Tibial artery (tissue), 4 donors: ENCODE data around the gene TMEM35B.

Experiments used
- DNase-seq, 2 donors: peaks; one replicate each; pipeline ENCODE4 v3.0.0-alpha.2; 2019
- H3K27ac ChIP-seq, 2 donors: fragments of 200-600 bp; sonication (generic) in 1 of 2; 1 replicate in 1 of 2; 2 replicates in 1 of 2; pipeline ENCODE4 v1.5.1; 2018 to 2019; ENCODE audit warnings: mild to moderate bottlenecking in 1 of 2
- H3K27me3 ChIP-seq, 2 donors: fragments of 200-600 bp; sonication (generic) in 1 of 2; one replicate each; pipeline versions ENCODE4 v1.5.1 to v1.6.0; 2016 to 2019
- H3K36me3 ChIP-seq, 3 donors: fragments of 200-600 bp; sonication (generic) in 2 of 3; one replicate each; pipeline ENCODE4 v1.5.1; 2016 to 2019; ENCODE audit warnings: mild to moderate bottlenecking in 2 of 3
- H3K4me1 ChIP-seq, 4 donors: fragments of 200-600 bp; sonication (generic) in 2 of 4; 1 replicate in 3 of 4; 2 replicates in 1 of 4; pipeline ENCODE4 v1.5.1; 2016 to 2019
- H3K4me3 ChIP-seq, 2 donors: fragments of 200-600 bp; sonication (generic) in 1 of 2; 1 replicate in 1 of 2; 2 replicates in 1 of 2; pipeline ENCODE4 v1.5.1; 2018 to 2019; ENCODE audit warnings: mild to moderate bottlenecking in 2 of 2
- H3K9me3 ChIP-seq, 3 donors: fragments of 200-600 bp; sonication (generic) in 1 of 3; one replicate each; pipeline ENCODE4 v1.5.1; 2016 to 2019
- CTCF ChIP-seq, 2 experiments: fragments of 200-600 bp in 1 of 2; fragments of 450-650 bp in 1 of 2; IDR thresholded peaks; one replicate each; pipeline ENCODE4 v1.5.1; 2017 to 2019; ENCODE audit warnings: antibody characterized with exemption in 2 of 2, mild to moderate bottlenecking in 1 of 2, moderate library complexity in 1 of 2
- intact Hi-C: fragments of 100-400 bp; cut with DNase I; formaldehyde crosslinking; loops from one replicate; pipeline ENCODE4 v1.15.0; 2023; ENCODE audit warnings: low total_unique reads

TMEM35B gene

GRCh38 chr1:34976384-34977209 is 8.6 kb downstream of the TMEM35B start:
- Histone ChIP-seq H3K4me1 (no peaks in the 10 kb centered on the region), H3K9me3 (no peaks in the 10 kb centered on the region), H3K4me3 (no peak overlapping the region), H3K27me3 (no peaks in the 10 kb centered on the region), H3K27ac (no peak overlapping the region), H3K36me3 (peaks cover 0 to 26% (median 0%) of the 10 kb centered on the region in 3 donors)
- DNase-seq = no peak
- no peak for TF ChIP-seq CTCF (IDR thresholded peaks at IDR 0.05)
- intact Hi-C loops = no loop called here

GRCh38 chr1:34975771-34976170 is 9.4 kb downstream of the TMEM35B start:
- no peaks in the 10 kb centered on the region for H3K4me1 ChIP-seq
- no peak for DNase-seq
- H3K9me3 ChIP-seq = no peaks in the 10 kb centered on the region
- H3K36me3 ChIP-seq = peaks cover 0 to 21% (median 0%) of the 10 kb centered on the region in 3 donors
- H3K27ac ChIP-seq = no peak overlapping the region
- no peak for TF ChIP-seq CTCF (IDR thresholded peaks at IDR 0.05)
- H3K27me3 ChIP-seq = no peaks in the 10 kb centered on the region
- intact Hi-C loops = no loop called here
- no peak overlapping the region for H3K4me3 ChIP-seq

- DNase-seq = no peak
- no peak overlapping the region for H3K4me3 ChIP-seq
- no peaks in the 10 kb centered on the region for H3K4me1 ChIP-seq
- TF ChIP-seq CTCF (IDR thresholded peaks at IDR 0.05) = no peak
- intact Hi-C loops = no loop called here
- no peaks in the 10 kb centered on the region for H3K9me3 ChIP-seq
- no peak overlapping the region for H3K27ac ChIP-seq
- H3K27me3 ChIP-seq = no peaks in the 10 kb centered on the region
- H3K36me3 ChIP-seq = peaks cover 0 to 16% (median 0%) of the 10 kb centered on the region in 3 donors
Observed at GRCh38 chr1:34975338-34975737, 9.8 kb downstream of the TMEM35B start.

GRCh38 chr1:34974626-34975025 is 10.5 kb downstream of the TMEM35B start:
- Histone ChIP-seq H3K27me3 (no peaks in the 10 kb centered on the region), H3K4me3 (no peak overlapping the region), H3K36me3 (peaks cover 0 to 14% (median 0%) of the 10 kb centered on the region in 3 donors), H3K27ac (no peak overlapping the region), H3K4me1 (no peaks in the 10 kb centered on the region), H3K9me3 (no peaks in the 10 kb centered on the region)
- no peak for DNase-seq
- intact Hi-C loops = no loop called here
- TF ChIP-seq CTCF (IDR thresholded peaks at IDR 0.05) = no peak

- no peaks in the 10 kb centered on the region for H3K4me1 ChIP-seq
Observed at GRCh38 chr1:34973326-34973725, 11.8 kb downstream of the TMEM35B start.

More at GRCh38 chr1:34973326-34973725, 11.8 kb downstream of the TMEM35B start:
- Histone ChIP-seq H3K36me3 (peaks cover 0 to 14% (median 0%) of the 10 kb centered on the region in 3 donors), H3K4me3 (no peak overlapping the region), H3K27ac (no peak overlapping the region), H3K27me3 (no peaks in the 10 kb centered on the region), H3K9me3 (peaks cover 0 to 4% (median 0%) of the 10 kb centered on the region in 3 donors)
- intact Hi-C loops = no loop called here
- no peak for DNase-seq
- TF ChIP-seq CTCF (IDR thresholded peaks at IDR 0.05) = no peak
